DMS 273 treated with DMSO at 0.1 percent for 48 hours (cell line): ENCODE measurements around the gene NLRC5.
"Not testable (repeated sequence)": the region's sequence is repeated elsewhere in the genome, so short reads cannot be mapped to it uniquely, and the experiment has no call there.

Experiments
- DNase-seq: peaks from one replicate; lab custom pipeline; 2025; lab: John Stamatoyannopoulos, UW

Gene NLRC5

DNA sequence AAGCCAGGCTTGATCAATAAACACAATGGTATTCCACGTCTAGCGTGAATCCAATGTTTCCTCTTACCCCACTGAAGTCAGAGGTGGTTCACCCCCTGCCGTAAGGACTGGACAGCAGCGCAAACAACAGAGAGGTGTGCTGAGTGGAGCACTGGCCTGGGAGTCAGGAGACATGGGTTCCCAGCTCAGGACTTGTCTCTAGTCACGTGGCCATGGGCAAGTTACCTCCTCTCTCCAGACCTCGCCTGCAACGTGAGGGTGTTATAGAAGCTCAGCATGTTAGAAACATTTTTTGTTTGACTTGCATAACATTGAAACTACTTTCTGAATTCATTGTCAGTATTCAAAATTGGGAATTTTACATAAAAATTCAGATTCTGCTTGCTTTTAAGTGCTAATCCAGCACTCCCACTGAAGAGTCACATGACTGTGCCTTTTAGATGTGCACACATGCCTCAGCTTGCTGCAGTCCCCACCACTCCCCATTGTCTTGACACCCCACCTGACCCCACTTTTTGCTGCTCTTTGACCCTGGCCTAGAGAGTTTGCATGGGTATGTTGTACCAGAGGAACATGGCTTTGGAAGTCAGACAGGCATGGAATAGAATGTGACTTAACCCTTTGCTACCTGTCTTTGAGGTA is 94.2 kb downstream of the NLRC5 start:
- DNase-seq, result no peak

DNA sequence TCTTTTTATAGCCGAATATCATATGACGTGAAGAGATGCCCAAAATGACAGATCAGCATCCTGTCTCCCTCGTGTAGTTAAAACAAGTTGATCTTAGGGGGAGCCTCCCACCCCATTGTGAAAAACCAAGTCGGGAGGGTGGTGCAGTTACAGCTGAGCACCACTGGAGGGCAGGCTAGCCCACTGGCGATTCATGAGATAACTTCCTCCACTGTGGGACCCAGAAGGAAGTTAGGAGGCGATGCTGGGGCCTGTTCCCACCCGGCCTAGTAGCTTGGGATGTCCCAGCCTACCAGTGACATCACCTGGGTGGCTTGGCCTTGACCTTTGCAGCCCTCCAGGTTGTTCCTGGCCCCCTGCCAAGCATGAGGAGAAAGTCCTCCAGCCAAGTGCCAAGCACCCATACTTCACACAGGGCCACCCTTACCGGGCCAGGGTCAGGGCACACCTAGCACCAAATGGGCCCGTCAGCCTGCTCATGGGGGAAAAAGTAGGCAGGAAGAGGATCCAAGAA is 95.0 kb downstream of the NLRC5 start:
- peak; percentile 50 for DNase-seq

DNA sequence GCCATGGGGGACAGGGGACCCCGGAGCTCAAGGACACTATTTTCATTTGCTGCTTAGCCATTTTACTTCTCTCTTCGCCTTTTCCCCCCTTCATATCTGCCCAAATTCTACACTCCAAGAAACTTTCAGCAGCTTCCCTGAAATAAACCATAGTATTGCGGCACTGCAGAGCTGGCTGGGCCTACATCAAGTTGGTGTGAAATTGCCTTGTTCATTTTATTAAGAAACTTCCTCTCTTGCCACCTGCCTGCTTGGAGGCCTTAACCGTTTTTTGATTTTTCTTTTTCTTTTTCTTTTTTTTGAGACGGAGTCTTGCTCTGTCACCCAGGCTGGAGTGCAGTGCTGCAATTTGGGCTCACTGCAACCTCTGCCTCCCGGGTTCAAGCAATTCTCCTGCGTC is 95.6 kb downstream of the NLRC5 start:
- no peak for DNase-seq

DNA sequence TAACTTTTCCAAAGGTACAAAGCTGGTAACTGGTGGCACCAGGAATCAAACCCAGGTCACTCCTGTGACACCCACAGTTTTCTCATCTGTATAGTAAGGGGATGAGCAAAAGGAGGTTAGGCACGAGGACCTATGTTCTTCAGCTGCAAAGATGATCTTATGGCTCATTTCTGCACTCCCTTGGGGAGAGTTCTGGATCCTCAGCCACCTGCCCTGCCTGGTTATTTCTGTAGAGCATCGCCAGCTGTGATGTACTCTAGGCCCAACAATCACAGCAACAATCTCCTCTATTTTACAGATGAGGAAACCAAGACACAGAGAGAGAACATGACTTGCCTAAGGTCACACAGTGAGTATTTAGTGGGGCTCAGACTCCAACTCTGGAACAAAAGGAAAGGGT is 97.6 kb downstream of the NLRC5 start:
- no peak for DNase-seq

DNA sequence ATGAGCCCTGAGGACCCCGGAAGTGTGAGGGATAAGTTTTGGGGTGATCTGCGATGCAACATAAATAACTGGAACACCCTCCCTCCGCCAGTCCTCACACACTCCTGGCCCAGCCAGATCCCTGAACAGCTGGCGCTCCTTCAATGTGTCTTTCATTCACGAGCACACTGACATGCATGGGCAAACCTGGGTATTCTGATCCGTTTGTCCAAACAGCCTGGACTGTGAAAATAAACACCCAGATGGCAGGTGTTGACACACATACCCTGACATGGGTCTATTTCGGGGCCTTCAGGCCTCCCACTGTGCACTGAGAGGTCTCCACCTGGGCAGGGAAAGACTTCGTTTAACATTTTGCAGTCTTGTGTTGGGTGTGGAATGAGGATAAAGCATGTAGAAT is 100.0 kb downstream of the NLRC5 start:
- peak; percentile 63 for DNase-seq

DNA sequence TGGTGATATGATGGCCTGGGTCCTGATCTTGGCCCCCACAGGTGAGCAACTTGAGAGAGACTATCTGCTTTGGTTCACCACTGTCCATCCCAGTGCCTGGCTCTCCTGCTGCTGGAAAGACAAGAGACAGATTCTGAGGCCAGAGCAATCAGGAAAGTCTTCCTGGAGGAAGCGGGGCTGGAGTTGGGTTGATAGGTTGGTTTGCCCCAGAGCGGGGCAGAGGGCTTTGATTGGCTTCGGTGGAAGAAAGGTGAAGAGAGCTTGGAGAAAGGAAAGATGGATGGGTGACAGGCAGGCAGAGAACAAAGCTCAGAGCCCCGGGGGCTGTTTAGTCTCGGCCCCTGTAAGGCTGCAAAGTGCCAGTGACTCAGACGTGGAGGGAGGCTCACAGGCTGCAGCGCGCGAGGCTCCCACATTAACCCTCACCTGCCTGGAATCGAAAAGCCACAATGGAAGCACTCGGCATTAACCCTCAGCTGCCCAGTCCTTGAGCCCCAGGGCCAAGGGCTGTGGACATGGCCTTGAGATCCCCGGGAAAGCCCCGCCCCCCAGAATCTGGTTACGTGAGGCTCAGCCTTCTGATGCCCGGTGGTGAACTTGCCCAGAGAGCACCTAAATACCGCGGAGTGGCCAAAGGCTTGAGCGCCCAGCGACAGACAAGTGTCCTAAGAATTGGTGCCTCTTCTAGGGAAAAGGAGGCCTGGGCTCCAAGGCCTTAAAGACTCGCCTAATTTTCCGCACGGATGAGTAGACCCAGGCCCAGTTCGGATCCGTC is 102.0 kb downstream of the NLRC5 start:
- no peak for DNase-seq

DNA sequence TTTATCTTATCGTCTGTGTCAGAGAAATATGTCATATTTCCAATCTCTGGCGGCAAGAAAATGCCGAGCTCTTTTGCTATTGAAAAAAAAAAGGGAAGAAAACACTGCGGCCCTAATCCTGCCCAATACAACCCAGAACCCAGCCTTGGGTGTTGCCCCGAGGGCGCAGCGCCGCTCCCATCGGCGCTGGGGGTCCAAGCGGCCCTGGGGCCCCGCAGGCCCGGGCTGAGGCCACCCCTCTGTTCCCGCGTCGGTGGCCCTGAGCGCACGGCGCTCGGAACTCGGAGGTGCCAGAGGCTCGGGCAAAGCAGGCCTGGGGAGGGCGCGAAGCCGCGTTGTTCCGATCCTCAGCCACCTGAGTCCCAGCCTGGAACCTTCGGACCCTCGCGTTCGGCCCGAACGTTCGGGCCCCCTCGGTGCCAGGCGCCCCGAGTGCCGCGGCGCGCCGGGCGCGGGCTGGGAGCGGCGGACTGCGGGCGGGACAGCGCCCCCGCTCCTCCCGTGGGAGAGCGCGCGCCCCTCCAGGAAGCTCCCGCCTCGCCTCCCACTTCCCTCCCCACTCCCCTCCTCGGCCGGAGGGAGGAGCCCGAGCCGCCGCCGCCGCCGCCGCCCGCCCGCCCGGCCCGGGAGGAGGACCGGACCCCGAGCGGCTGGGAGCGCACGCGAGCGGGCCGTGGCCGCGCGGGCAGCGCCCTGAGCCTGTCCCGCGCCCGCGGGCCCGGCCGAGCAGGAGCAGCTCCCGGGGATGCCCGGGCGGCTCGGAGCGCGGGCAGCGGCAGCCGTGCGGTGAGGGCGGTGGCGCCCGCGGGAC is 102.8 kb downstream of the NLRC5 start, which contains the start of gene CPNE2:
Gene CPNE2 (plus strand): TSS at position 609 of the 811 bp plus-strand sequence. CDS start 18,160 bp downstream, outside the sequence.
- DNase-seq, result no peak

DNA sequence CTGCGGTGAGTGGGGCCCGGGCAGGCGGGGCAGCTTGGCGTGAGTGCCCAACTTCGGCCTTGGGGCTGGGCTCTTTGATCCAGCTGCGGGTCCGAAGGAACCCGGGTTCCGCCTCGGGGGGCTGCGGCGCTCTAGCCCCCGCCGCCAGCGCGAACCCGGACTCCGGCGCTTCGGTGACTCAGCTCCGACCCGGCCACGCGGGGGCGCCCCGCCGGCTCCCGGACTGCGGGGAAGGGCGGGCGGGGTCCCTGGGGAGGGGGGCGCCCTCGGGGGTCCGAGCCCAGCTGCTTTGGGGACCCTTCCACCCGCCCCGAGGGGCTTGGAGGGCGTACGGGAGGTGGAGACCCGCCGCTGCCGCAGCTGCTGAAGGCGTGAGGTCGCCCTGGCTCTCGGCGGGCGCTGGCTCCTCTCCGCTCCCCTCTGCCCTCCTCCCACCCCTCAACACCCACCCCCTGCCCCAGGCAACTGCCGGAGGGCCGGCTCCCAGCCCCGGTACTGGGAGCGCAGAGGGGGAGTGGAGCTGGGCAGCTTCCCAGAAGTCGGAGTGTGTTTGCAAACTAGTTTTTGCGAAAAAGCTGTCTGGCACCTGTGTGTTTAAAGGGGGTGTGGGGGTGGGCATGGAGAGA is 103.5 kb downstream of the NLRC5 start:
- DNase-seq, result no peak

DNA sequence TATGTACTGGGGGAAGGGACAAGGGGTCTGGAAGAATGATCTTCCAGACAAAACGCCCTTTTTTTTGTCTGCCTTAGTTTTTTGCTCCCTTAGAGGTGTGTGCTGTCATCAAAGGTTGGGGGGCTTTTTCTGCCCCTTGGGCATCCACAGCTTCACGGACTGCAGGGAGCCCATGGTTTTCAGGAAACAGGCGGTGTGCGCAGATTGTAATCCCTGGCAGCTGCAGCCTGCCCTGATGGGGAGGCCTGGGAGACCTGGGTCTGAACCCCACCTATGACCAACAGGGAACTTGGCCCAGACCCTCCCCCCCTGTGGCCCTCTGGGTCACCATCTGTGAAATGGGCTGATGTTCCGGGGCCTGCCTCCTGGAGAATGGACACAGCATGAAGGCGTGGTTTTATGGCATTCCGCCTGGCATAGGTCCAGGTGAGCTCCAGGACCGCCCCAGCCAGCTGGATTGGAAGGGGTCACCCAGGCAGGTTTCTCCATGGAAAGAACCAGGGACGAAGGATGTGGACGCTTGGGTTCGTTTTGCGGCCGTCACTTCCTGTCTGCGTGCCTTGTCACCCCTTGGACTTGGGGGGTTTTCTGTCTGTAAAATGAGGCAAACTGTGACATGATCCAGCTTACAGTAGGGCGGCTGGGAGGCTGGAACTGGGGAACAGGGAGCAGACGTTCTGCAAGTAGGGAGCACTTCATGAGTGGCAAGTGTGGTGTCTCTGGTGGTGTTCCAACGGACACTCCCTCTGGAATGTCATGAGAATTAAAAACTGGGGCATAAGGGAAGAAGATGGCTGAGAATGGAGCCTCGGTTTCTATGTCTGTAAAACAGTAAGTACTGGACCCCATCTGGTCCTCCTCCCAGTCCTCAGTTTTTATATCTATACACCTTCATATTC is 104.6 kb downstream of the NLRC5 start:
- DNase-seq, result no peak

DNA sequence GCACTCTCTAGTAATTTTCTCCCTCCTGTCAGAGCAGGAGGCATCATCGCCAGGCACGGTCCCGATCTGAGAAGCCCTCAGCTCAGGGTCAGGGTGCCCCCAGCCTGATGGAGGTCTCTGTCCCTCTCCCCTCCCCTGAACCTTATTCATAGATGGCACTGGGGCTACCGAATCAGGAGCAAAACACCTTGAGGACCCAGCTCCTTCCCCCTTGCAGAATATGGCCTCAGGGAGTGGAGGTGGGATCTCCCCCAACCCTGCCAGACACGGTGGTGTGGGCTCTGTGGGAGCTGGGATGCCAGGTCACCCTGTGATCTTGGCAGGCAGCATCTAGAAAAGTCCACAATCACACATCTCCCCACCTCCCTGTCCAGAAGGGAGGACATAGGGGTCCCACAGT is 105.6 kb downstream of the NLRC5 start:
- no peak for DNase-seq

DNA sequence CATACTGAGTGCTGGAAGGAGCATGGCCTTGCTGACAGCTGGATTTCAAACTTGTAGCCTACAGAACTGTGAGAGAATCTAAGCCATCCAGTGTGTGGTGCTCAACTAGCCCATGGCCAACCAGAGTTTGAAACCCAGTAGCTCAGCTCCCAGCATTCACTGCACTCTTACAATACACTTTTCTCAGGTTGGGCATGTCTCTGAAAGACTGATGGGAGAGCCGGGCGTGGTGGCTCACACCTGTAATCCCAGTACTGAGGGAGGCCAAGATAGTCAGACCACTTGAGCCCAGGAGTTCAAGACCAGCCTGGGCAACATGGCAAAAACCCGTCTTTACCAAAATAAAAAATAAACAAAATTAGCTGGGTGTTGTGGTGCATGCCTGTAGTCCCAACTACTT is 106.8 kb downstream of the NLRC5 start:
- no peak for DNase-seq

DNA sequence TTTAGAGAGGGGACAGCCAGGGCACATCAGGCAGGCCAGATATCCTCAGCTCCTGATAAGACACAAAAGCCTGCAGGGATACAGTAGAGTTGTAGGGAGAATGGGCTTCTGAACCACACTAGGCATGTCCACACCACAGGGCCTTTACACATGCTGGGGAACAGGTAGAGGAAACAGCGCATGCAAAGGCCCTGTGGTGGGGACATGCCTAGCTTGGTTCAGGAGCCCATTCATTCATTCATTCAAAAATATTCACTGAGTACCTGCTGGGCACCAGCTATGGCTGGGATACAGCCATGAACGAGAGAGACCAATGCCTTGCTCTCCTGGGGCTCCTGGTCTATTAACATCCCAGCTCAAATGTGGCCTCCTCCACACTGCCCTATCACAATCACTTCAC is 107.4 kb downstream of the NLRC5 start:
- no peak for DNase-seq

DNA sequence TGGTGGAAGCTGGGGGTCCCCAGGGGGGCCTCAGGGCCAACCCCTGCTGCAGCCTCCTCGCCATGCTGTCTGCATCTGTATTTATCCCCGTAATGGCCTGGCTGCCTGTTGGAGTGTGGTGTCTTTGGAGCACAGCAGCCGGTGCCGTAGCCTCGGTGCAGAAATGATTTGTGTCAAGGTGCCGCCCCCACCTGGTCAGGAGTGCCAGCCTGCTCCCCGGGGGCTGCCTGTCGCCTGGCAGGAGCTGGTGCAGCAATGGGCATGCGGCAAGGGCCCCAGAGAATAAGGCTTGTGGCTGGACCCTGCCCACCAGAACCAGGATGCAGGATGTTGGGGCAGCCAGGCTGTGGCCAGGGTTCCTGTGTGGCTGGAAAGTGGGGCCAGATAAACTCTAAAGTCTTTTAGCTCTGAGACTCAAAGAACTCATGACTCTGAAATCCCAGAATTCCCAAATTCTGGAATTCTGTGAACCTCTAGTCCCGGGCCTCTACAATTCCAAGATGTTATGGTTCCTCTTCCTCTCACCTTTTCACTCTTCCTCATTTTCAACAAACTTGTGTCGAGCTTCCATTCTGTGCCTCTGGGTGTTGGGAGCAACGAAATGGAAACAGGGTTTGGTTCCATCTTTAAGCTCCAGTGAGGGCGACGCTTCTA is 109.0 kb downstream of the NLRC5 start:
- no peak for DNase-seq

DNA sequence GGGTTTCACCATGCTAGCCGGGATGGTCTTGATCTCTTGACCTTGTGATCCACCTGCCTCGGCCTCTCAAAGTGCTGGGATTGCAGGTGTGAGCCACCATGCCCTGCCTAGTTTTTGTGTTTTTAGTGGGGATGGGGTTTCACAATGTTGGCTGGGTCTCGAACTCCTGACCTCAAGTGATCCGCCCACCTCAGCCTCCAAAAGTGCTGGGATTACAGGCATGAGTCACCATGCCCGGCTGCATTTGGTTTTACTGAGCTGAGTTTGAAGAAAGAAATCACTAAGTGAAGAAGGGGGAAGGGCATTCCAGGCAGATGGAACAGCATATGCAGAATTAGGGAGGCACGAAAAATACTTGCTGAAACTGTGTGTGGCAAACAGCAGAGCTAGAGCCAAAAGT is 110.6 kb downstream of the NLRC5 start:
- DNase-seq, result not testable (repeated sequence)

DNA sequence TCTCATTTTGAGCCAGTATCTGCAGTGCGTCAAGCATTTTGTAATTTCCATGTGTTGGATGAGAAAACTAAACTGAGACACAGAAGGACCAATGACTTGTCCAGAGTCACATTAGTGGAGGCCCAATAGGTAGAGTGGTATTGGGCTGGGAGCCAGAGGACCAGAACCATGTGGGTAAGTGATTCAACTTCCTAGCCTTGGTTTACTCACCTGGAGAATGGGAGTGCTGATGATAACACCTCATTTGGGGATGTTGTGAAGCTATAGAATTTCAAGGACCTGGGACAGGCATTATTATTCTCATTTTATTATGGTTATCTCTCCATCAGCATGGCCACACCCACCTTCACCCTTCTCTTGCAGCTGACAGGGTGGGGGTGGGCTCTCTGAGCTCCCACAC is 111.1 kb downstream of the NLRC5 start:
- no peak for DNase-seq

DNA sequence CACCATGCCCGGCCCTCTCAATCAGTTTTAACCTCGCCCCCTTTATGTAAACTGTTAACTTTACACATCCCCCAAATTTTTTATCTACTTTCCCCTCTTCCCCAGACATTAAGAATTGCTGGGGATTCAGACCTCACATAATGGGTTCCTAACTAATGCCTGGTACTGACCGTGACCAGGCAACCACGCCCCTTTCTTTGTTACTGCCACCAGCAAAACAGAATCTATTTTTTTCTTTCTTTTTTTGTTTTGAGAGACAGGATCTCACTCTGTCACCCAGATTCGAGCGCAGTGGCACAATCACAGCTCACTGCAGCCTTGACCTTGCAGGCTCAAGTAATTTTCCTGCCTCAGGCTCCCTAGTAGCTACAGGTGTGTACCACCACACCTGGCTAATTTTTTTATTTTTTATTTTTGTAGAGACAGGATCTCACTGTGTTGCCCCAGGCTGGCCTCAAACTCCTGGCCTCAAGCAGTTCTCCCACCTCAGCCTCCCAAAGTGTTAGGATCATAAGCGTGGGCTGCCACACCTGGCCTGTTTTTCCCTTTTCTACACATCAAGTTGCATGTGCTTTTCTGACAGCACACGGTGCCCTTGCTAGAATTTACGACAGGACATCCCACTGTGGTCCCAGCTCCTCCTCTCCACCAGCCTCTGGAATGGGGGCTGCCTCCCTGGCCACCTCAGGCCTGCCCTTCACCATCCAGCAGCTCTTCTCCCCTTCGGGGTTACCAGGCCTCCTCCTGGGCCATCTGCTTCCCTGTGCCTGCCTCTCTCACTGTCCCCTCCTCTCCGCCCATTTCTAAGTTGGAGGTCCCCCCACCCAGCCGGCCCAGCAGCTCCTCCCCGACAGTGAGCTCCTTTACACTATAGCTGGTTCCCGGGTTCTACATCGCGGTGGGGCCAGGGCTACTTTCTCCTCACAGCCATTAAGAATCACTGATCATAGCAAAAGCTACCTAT is 113.8 kb downstream of the NLRC5 start:
- no peak for DNase-seq

DNA sequence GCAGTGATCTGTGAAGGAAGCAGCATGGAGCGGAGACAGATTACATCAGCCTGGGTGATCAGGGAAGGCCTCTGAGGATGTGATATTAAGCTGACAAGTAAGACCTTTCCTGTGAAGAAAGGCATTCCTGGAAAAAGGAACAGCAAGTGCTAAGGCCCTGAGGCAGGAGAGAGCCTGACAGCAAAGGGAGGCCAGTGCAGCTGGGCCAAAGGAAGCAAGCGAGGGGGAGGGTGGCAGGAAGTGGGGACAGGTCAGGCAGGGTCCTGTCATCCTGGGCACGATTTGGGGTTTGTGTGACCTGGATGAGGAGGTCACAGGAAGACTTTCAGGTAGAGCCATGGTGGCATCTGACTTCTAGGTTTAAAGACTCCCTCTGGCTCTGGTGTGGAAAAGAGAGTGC is 115.3 kb downstream of the NLRC5 start:
- DNase-seq, result no peak

DNA sequence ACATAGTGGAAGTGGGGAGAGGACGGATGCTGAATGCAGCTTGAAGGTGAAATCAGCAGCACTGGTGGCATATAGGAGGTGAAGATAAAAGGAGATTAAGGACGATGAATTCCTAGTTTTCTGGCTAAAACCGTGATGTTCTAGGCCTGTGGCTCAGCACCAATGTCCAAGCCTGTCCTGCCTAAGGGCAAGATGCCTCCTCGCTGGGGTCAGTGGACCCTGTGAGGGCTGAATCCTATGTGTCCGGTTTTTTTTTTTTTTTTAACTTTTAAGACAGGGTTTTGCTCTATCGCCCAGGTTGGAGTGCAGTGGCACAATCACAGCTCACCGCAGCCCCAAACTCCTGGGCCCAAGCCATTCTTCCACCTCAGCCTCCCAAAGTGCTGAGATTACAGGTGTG is 115.8 kb downstream of the NLRC5 start:
- no peak for DNase-seq

DNA sequence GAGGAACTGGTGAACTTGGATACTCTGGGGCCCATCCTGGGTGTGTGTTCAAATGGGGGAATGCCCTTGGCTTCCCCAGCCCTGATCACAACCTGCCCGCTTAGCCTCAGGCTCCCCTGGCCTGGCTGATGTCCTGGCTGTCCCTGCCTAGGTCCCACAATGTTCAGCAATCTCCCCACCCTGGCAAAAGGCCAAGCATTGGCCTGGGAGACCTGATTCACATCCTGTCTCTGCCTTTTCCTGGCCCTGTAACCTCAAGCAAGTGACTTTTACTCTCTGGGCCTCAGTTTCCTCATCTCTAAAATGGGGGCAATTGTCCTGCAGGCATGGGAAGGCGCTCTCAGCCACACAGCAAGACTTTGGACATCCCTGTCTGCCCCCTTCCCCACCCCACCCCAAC is 117.4 kb downstream of the NLRC5 start:
- no peak for DNase-seq
